GM12878 (cell line): ENCODE results near the gene TMEM18.

Source experiments
- ATF3 ChIP-seq: IDR thresholded peaks from 2 replicates; pipeline ENCODE4 v1.6.1; 2011; ENCODE audit warnings: low read depth, mild to moderate bottlenecking, low read length, moderate library complexity, borderline replicate concordance; ENCODE audit errors: extremely low read depth
- CTCF ChIP-seq, 3 experiments: IDR thresholded peaks in 2 of 3; conservative IDR thresholded peaks in 1 of 3; 2 replicates each; pipeline ENCODE4 v1.5.1; 2011; ENCODE audit warnings: low read depth in 3 of 3, low read length in 3 of 3, mild to moderate bottlenecking in 3 of 3, control low read depth in 2 of 3, moderate library complexity in 2 of 3, inconsistent platforms in 1 of 3, mixed read lengths in 1 of 3; ENCODE audit not compliant: control insufficient read depth in 2 of 3, insufficient read depth in 1 of 3; ENCODE audit errors: extremely low read depth in 1 of 3
- HDAC2 ChIP-seq: fragments of 200-600 bp; sonication (generic); IDR thresholded peaks from 2 replicates; pipeline ENCODE4 v1.6.1; 2017
- MYC ChIP-seq: IDR thresholded peaks from 2 replicates; pipeline ENCODE4 v1.6.1; 2011; ENCODE audit warnings: mild to moderate bottlenecking, low read length, moderate library complexity, inconsistent platforms; ENCODE audit not compliant: insufficient read depth, insufficient replicate concordance, insufficient read length, severe bottlenecking
- NR2C2 ChIP-seq: IDR thresholded peaks from 2 replicates; pipeline ENCODE4 v1.6.1; 2011; ENCODE audit warnings: borderline replicate concordance, low read depth; ENCODE audit not compliant: control insufficient read depth, insufficient read length
- POLR2AphosphoS5 ChIP-seq: IDR thresholded peaks from 2 replicates; pipeline ENCODE4 v1.6.1; 2011; ENCODE audit warnings: mild to moderate bottlenecking, low read length, inconsistent platforms
- TAF1 ChIP-seq: IDR thresholded peaks from 2 replicates; pipeline ENCODE4 v1.6.1; 2011; ENCODE audit warnings: mild to moderate bottlenecking, low read depth, low read length, borderline replicate concordance
- TCF12 ChIP-seq: IDR thresholded peaks from 2 replicates; pipeline ENCODE4 v1.6.1; 2011; ENCODE audit warnings: low read depth, mild to moderate bottlenecking, low read length
- TF ChIP-seq, protein P1 (sequence below): IDR thresholded peaks from 2 replicates; pipeline ENCODE4 v1.6.1; 2011; ENCODE audit warnings: low read depth, low read length, improper control_type of control experiment, borderline replicate concordance

GRCh38 chr2:651951-652373, 25.2 kb downstream of the TMEM18 start:
- TF ChIP-seq CTCF (IDR thresholded peaks at IDR 0.05 in 2 of 3, conservative IDR thresholded peaks at IDR 0.05 in 1 of 3; ENCODE audit: control insufficient read depth in 2 of 3, extremely low read depth in 1 of 3, insufficient read depth in 1 of 3, low read depth in 3 of 3, low read length in 3 of 3) (no peak), POLR2AphosphoS5 (no peak), TAF1 (no peak), TCF12 (no peak), HDAC2 (no peak), NR2C2 (no peak), MYC (no peak), ATF3 (no peak)
- TF ChIP-seq, protein P1, sequence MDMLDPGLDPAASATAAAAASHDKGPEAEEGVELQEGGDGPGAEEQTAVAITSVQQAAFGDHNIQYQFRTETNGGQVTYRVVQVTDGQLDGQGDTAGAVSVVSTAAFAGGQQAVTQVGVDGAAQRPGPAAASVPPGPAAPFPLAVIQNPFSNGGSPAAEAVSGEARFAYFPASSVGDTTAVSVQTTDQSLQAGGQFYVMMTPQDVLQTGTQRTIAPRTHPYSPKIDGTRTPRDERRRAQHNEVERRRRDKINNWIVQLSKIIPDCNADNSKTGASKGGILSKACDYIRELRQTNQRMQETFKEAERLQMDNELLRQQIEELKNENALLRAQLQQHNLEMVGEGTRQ = no peak
